ENCODE data around the gene MYMX.

Gene MYMX

GRCh38 chr6:44199883-44200282 is 16.8 kb upstream of the MYMX start:
- Histone ChIP-seq H3K27me3 (ENCODE audit: control insufficient read depth in 5 of 5, insufficient read depth in 4 of 5, low read length in 5 of 5) (no peaks in the 10 kb centered on the region), H3K27ac (ENCODE audit: low read depth, low read length) (peak overlapping the region; percentile 30), H3K9ac (ENCODE audit: low read length in 5 of 5) (no peak overlapping the region), H3K4me1 (ENCODE audit: control insufficient read depth in 5 of 5, insufficient read depth in 5 of 5, low read length in 5 of 5) (peaks cover 9 to 49% (median 36%) of the 10 kb centered on the region in 5 donors), H3K4me3 (ENCODE audit: low read depth in 1 of 5, low read length in 5 of 5) (no peak overlapping the region), H3K36me3 (ENCODE audit: control insufficient read depth in 5 of 5, insufficient read depth in 5 of 5, low read length in 5 of 5) (no peaks in the 10 kb centered on the region), H3K9me3 (ENCODE audit: control insufficient read depth in 5 of 5, low read length in 5 of 5) (no peaks in the 10 kb centered on the region)

GRCh38 chr6:44201200-44201599 is 15.5 kb upstream of the MYMX start:
- Histone ChIP-seq H3K27ac (ENCODE audit: low read depth, low read length) (peak overlapping the region; percentile 100), H3K4me3 (ENCODE audit: low read depth in 1 of 5, low read length in 5 of 5) (peak overlapping the region in 1 of 5 donors; percentile 17), H3K36me3 (ENCODE audit: control insufficient read depth in 5 of 5, insufficient read depth in 5 of 5, low read length in 5 of 5) (no peaks in the 10 kb centered on the region), H3K27me3 (ENCODE audit: control insufficient read depth in 5 of 5, insufficient read depth in 4 of 5, low read length in 5 of 5) (no peaks in the 10 kb centered on the region), H3K9me3 (ENCODE audit: control insufficient read depth in 5 of 5, low read length in 5 of 5) (no peaks in the 10 kb centered on the region), H3K9ac (ENCODE audit: low read length in 5 of 5) (peak overlapping the region in 4 of 5 donors; percentile 48 to 65 (median 56)), H3K4me1 (ENCODE audit: control insufficient read depth in 5 of 5, insufficient read depth in 5 of 5, low read length in 5 of 5) (peaks cover 9 to 49% (median 36%) of the 10 kb centered on the region in 5 donors)

GRCh38 chr6:44201638-44202303 is 15.0 kb upstream of the MYMX start:
- peak overlapping the region in 4 of 5 donors; percentile 54 to 83 (median 61) for H3K9ac ChIP-seq (ENCODE audit: low read length in 5 of 5)
- peak overlapping the region in 3 of 5 donors; percentile 8 to 17 (median 11) for H3K4me3 ChIP-seq (ENCODE audit: low read depth in 1 of 5, low read length in 5 of 5)
- H3K9me3 ChIP-seq (ENCODE audit: control insufficient read depth in 5 of 5, low read length in 5 of 5): no peaks in the 10 kb centered on the region

GRCh38 chr6:44202332-44202971 is 14.3 kb upstream of the MYMX start:
- Histone ChIP-seq H3K4me1 (ENCODE audit: control insufficient read depth in 5 of 5, insufficient read depth in 5 of 5, low read length in 5 of 5) (peaks cover 9 to 51% (median 36%) of the 10 kb centered on the region in 5 donors), H3K4me3 (ENCODE audit: low read depth in 1 of 5, low read length in 5 of 5) (peak overlapping the region in 3 of 5 donors; percentile 13 to 33 (median 21)), H3K27me3 (ENCODE audit: control insufficient read depth in 5 of 5, insufficient read depth in 4 of 5, low read length in 5 of 5) (no peaks in the 10 kb centered on the region), H3K9me3 (ENCODE audit: control insufficient read depth in 5 of 5, low read length in 5 of 5) (no peaks in the 10 kb centered on the region), H3K36me3 (ENCODE audit: control insufficient read depth in 5 of 5, insufficient read depth in 5 of 5, low read length in 5 of 5) (no peaks in the 10 kb centered on the region), H3K27ac (ENCODE audit: low read depth, low read length) (peak overlapping the region; percentile 100), H3K9ac (ENCODE audit: low read length in 5 of 5) (peak overlapping the region; percentile 47 to 95 (median 83))

More at GRCh38 chr6:44201638-44202303, 15.0 kb upstream of the MYMX start:
- Histone ChIP-seq H3K4me1 (ENCODE audit: control insufficient read depth in 5 of 5, insufficient read depth in 5 of 5, low read length in 5 of 5) (peaks cover 9 to 49% (median 36%) of the 10 kb centered on the region in 5 donors), H3K27me3 (ENCODE audit: control insufficient read depth in 5 of 5, insufficient read depth in 4 of 5, low read length in 5 of 5) (no peaks in the 10 kb centered on the region), H3K36me3 (ENCODE audit: control insufficient read depth in 5 of 5, insufficient read depth in 5 of 5, low read length in 5 of 5) (no peaks in the 10 kb centered on the region), H3K27ac (ENCODE audit: low read depth, low read length) (peak overlapping the region; percentile 100)

- H3K27ac ChIP-seq (ENCODE audit: low read depth, low read length): peak overlapping the region; percentile 100
- peak overlapping the region; percentile 47 to 95 (median 83) for H3K9ac ChIP-seq (ENCODE audit: low read length in 5 of 5)
- H3K4me1 ChIP-seq (ENCODE audit: control insufficient read depth in 5 of 5, insufficient read depth in 5 of 5, low read length in 5 of 5): peaks cover 9 to 58% (median 39%) of the 10 kb centered on the region in 5 donors
- H3K4me3 ChIP-seq (ENCODE audit: low read depth in 1 of 5, low read length in 5 of 5): peak overlapping the region in 3 of 5 donors; percentile 13 to 33 (median 21)
- no peaks in the 10 kb centered on the region for H3K9me3 ChIP-seq (ENCODE audit: control insufficient read depth in 5 of 5, low read length in 5 of 5)
- H3K36me3 ChIP-seq (ENCODE audit: control insufficient read depth in 5 of 5, insufficient read depth in 5 of 5, low read length in 5 of 5): no peaks in the 10 kb centered on the region
- no peaks in the 10 kb centered on the region for H3K27me3 ChIP-seq (ENCODE audit: control insufficient read depth in 5 of 5, insufficient read depth in 4 of 5, low read length in 5 of 5)
Measured at GRCh38 chr6:44202972-44203750, 13.6 kb upstream of the MYMX start.

- Histone ChIP-seq H3K36me3 (ENCODE audit: control insufficient read depth in 5 of 5, insufficient read depth in 5 of 5, low read length in 5 of 5) (no peaks in the 10 kb centered on the region), H3K9ac (ENCODE audit: low read length in 5 of 5) (no peak overlapping the region), H3K27me3 (ENCODE audit: control insufficient read depth in 5 of 5, insufficient read depth in 4 of 5, low read length in 5 of 5) (no peaks in the 10 kb centered on the region), H3K9me3 (ENCODE audit: control insufficient read depth in 5 of 5, low read length in 5 of 5) (no peaks in the 10 kb centered on the region), H3K4me3 (ENCODE audit: low read depth in 1 of 5, low read length in 5 of 5) (no peak overlapping the region), H3K4me1 (ENCODE audit: control insufficient read depth in 5 of 5, insufficient read depth in 5 of 5, low read length in 5 of 5) (peaks cover 9 to 62% (median 41%) of the 10 kb centered on the region in 5 donors), H3K27ac (ENCODE audit: low read depth, low read length) (peak overlapping the region; percentile 100)
Measured at GRCh38 chr6:44203955-44204354, 12.8 kb upstream of the MYMX start.

GRCh38 chr6:44207966-44208365 is 8.8 kb upstream of the MYMX start:
- no peaks in the 10 kb centered on the region for H3K27me3 ChIP-seq (ENCODE audit: control insufficient read depth in 5 of 5, insufficient read depth in 4 of 5, low read length in 5 of 5)
- H3K4me1 ChIP-seq (ENCODE audit: control insufficient read depth in 5 of 5, insufficient read depth in 5 of 5, low read length in 5 of 5): peaks cover 4 to 39% (median 17%) of the 10 kb centered on the region in 5 donors
- peak overlapping the region; percentile 81 for H3K27ac ChIP-seq (ENCODE audit: low read depth, low read length)
- H3K4me3 ChIP-seq (ENCODE audit: low read depth in 1 of 5, low read length in 5 of 5): no peak overlapping the region
- H3K9ac ChIP-seq (ENCODE audit: low read length in 5 of 5): peak overlapping the region in 3 of 5 donors; percentile 22 to 60 (median 54)
- H3K9me3 ChIP-seq (ENCODE audit: control insufficient read depth in 5 of 5, low read length in 5 of 5): no peaks in the 10 kb centered on the region
- H3K36me3 ChIP-seq (ENCODE audit: control insufficient read depth in 5 of 5, insufficient read depth in 5 of 5, low read length in 5 of 5): no peaks in the 10 kb centered on the region

- H3K9me3 ChIP-seq (ENCODE audit: control insufficient read depth in 5 of 5, low read length in 5 of 5): no peaks in the 10 kb centered on the region
- H3K27ac ChIP-seq (ENCODE audit: low read depth, low read length): no peak overlapping the region
- H3K4me1 ChIP-seq (ENCODE audit: control insufficient read depth in 5 of 5, insufficient read depth in 5 of 5, low read length in 5 of 5): peaks cover 0 to 32% (median 12%) of the 10 kb centered on the region in 5 donors
- H3K9ac ChIP-seq (ENCODE audit: low read length in 5 of 5): no peak overlapping the region
- H3K36me3 ChIP-seq (ENCODE audit: control insufficient read depth in 5 of 5, insufficient read depth in 5 of 5, low read length in 5 of 5): no peaks in the 10 kb centered on the region
- H3K4me3 ChIP-seq (ENCODE audit: low read depth in 1 of 5, low read length in 5 of 5): no peak overlapping the region
- no peaks in the 10 kb centered on the region for H3K27me3 ChIP-seq (ENCODE audit: control insufficient read depth in 5 of 5, insufficient read depth in 4 of 5, low read length in 5 of 5)
Measured at GRCh38 chr6:44211284-44211683, 5.4 kb upstream of the MYMX start.

GRCh38 chr6:44214307-44214706 is 2.4 kb upstream of the MYMX start:
- H3K4me3 ChIP-seq (ENCODE audit: low read depth in 1 of 5, low read length in 5 of 5): no peak overlapping the region

More at GRCh38 chr6:44214307-44214706, 2.4 kb upstream of the MYMX start:
- no peaks in the 10 kb centered on the region for H3K27me3 ChIP-seq (ENCODE audit: control insufficient read depth in 5 of 5, insufficient read depth in 4 of 5, low read length in 5 of 5)
- H3K4me1 ChIP-seq (ENCODE audit: control insufficient read depth in 5 of 5, insufficient read depth in 5 of 5, low read length in 5 of 5): peaks cover 17 to 46% (median 35%) of the 10 kb centered on the region in 5 donors
- no peak overlapping the region for H3K27ac ChIP-seq (ENCODE audit: low read depth, low read length)
- no peaks in the 10 kb centered on the region for H3K9me3 ChIP-seq (ENCODE audit: control insufficient read depth in 5 of 5, low read length in 5 of 5)
- H3K9ac ChIP-seq (ENCODE audit: low read length in 5 of 5): no peak overlapping the region
- no peaks in the 10 kb centered on the region for H3K36me3 ChIP-seq (ENCODE audit: control insufficient read depth in 5 of 5, insufficient read depth in 5 of 5, low read length in 5 of 5)
